Neural cell (in vitro differentiated cells): Measurements from ENCODE around the gene ABCA2.

Experiments used
- EP300 ChIP-seq: fragments of 450-650 bp; conservative IDR thresholded peaks from 2 replicates; pipeline ENCODE4 v1.6.1; 2014; ENCODE audit warnings: antibody characterized with exemption, mild to moderate bottlenecking, moderate library complexity; ENCODE audit not compliant: poor library complexity, severe bottlenecking
- EZH2 ChIP-seq: fragments of 200-600, 300-800 bp; shearing (Covaris generic), sonication (generic); IDR thresholded peaks from 2 replicates; pipeline ENCODE4 v1.6.1; 2014; ENCODE audit warnings: antibody characterized with exemption, low read length, borderline replicate concordance, mild to moderate bottlenecking; ENCODE audit not compliant: insufficient read depth, poor library complexity, severe bottlenecking
- MXI1 ChIP-seq: fragments of 450-650 bp; conservative IDR thresholded peaks from 2 replicates; pipeline ENCODE4 v1.6.1; 2014; ENCODE audit warnings: antibody characterized with exemption, mild to moderate bottlenecking; ENCODE audit not compliant: poor library complexity, severe bottlenecking
- POLR2AphosphoS5 ChIP-seq: IDR thresholded peaks from 2 replicates; pipeline ENCODE4 v1.6.1; 2012
- RAD21 ChIP-seq: fragments of 450-650 bp; conservative IDR thresholded peaks from 2 replicates; pipeline ENCODE4 v1.6.1; 2014; ENCODE audit warnings: antibody characterized with exemption, mild to moderate bottlenecking, moderate library complexity
- SMC3 ChIP-seq: fragments of 450-650 bp; conservative IDR thresholded peaks from 2 replicates; pipeline ENCODE4 v1.6.1; 2014; ENCODE audit warnings: antibody characterized with exemption, mild to moderate bottlenecking, moderate library complexity; ENCODE audit not compliant: poor library complexity
- TAF1 ChIP-seq: IDR thresholded peaks from 2 replicates; pipeline ENCODE4 v1.6.1; 2012; ENCODE audit warnings: low read depth
- TF ChIP-seq, protein P1 (sequence below): fragments of 450-650 bp; IDR thresholded peaks from 2 replicates; pipeline ENCODE4 v1.5.1; 2014; ENCODE audit warnings: antibody characterized with exemption, mild to moderate bottlenecking, moderate library complexity; ENCODE audit not compliant: poor library complexity, severe bottlenecking
- TF ChIP-seq, protein P2 (sequence below): IDR thresholded peaks from 2 replicates; pipeline ENCODE4 v1.6.1; 2012; ENCODE audit warnings: borderline replicate concordance

DNA sequence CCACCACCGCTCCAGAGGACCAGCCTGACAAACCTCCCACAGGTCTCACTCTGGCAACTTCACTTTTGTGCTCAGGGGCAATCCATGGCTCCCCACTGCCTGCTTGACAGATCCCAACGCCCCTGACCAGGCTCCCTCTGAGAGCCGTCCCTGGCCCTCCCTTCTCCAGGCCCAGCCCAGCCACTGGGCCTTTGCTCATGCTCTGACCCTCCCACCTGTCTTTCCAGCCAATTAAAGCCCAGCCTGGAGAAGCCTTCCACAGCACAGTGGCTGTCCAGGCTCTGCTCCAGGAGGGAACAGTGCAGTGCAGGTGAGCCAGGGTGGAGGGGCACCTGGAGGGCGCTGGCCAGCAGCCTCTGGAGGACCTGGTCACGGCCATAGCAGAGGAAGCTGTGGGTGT lies 22.5 kb upstream of the ABCA2 start:
- no peak for TF ChIP-seq EZH2
- TF ChIP-seq, protein P1, sequence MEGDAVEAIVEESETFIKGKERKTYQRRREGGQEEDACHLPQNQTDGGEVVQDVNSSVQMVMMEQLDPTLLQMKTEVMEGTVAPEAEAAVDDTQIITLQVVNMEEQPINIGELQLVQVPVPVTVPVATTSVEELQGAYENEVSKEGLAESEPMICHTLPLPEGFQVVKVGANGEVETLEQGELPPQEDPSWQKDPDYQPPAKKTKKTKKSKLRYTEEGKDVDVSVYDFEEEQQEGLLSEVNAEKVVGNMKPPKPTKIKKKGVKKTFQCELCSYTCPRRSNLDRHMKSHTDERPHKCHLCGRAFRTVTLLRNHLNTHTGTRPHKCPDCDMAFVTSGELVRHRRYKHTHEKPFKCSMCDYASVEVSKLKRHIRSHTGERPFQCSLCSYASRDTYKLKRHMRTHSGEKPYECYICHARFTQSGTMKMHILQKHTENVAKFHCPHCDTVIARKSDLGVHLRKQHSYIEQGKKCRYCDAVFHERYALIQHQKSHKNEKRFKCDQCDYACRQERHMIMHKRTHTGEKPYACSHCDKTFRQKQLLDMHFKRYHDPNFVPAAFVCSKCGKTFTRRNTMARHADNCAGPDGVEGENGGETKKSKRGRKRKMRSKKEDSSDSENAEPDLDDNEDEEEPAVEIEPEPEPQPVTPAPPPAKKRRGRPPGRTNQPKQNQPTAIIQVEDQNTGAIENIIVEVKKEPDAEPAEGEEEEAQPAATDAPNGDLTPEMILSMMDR = no peak
- no peak for TF ChIP-seq EP300
- TF ChIP-seq, protein P2, sequence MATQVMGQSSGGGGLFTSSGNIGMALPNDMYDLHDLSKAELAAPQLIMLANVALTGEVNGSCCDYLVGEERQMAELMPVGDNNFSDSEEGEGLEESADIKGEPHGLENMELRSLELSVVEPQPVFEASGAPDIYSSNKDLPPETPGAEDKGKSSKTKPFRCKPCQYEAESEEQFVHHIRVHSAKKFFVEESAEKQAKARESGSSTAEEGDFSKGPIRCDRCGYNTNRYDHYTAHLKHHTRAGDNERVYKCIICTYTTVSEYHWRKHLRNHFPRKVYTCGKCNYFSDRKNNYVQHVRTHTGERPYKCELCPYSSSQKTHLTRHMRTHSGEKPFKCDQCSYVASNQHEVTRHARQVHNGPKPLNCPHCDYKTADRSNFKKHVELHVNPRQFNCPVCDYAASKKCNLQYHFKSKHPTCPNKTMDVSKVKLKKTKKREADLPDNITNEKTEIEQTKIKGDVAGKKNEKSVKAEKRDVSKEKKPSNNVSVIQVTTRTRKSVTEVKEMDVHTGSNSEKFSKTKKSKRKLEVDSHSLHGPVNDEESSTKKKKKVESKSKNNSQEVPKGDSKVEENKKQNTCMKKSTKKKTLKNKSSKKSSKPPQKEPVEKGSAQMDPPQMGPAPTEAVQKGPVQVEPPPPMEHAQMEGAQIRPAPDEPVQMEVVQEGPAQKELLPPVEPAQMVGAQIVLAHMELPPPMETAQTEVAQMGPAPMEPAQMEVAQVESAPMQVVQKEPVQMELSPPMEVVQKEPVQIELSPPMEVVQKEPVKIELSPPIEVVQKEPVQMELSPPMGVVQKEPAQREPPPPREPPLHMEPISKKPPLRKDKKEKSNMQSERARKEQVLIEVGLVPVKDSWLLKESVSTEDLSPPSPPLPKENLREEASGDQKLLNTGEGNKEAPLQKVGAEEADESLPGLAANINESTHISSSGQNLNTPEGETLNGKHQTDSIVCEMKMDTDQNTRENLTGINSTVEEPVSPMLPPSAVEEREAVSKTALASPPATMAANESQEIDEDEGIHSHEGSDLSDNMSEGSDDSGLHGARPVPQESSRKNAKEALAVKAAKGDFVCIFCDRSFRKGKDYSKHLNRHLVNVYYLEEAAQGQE = no peak
- no peak for TF ChIP-seq POLR2AphosphoS5
- no peak for TF ChIP-seq MXI1
- TF ChIP-seq RAD21 = no peak
- TF ChIP-seq TAF1 = no peak
- TF ChIP-seq SMC3 = no peak
